ENCODE data around the gene PDK4. TPM values are rescaled to one million over a fixed set of nuclear protein-coding genes. Genes with fewer than 3 reads are reported as not detected.

PDK4 gene
- total RNA-seq, 1 donor from 2014 or later = 0.34 TPM

GRCh38 chr7:95581467-95581866 lies 14.8 kb downstream of the PDK4 start:
- Histone ChIP-seq H2AFZ (ENCODE audit: low read depth, low read length) (no peak overlapping the region), H3K27ac (ENCODE audit: low read depth, low read length) (no peak overlapping the region), H4K20me1 (ENCODE audit: insufficient read depth, low read length) (no peaks in the 10 kb centered on the region), H3K4me3 (ENCODE audit: insufficient read depth, low read depth, low read length) (no peak overlapping the region), H3K79me2 (ENCODE audit: insufficient read depth, low read length) (no peaks in the 10 kb centered on the region), H3K4me1 (ENCODE audit: insufficient read depth, low read length) (no peaks in the 10 kb centered on the region), H3K9ac (ENCODE audit: low read length) (no peak overlapping the region), H3K36me3 (ENCODE audit: insufficient read depth, low read length) (no peaks in the 10 kb centered on the region), H3K9me3 (ENCODE audit: insufficient read depth, low read depth, low read length) (no peaks in the 10 kb centered on the region), H3K4me2 (ENCODE audit: low read length) (no peak overlapping the region), H3K27me3 (ENCODE audit: insufficient read depth, low read length) (no peaks in the 10 kb centered on the region)
- DNase-seq (ENCODE audit: low read depth) (no peak), FAIRE-seq (no peak)
- TF ChIP-seq EZH2 (IDR thresholded peaks at IDR 0.05; ENCODE audit: insufficient read depth, low read length) (no peak), CTCF (IDR thresholded peaks at IDR 0.05; ENCODE audit: insufficient read depth, low read depth, low read length) (no peak)
- peaks cover 3% of the 10 kb centered on the region for H3K4me1 Mint-ChIP-seq (ENCODE audit: low read depth, unreplicated experiment)
- no peaks in the 10 kb centered on the region for H3K9me3 Mint-ChIP-seq (ENCODE audit: unreplicated experiment)
- H3K27me3 Mint-ChIP-seq (ENCODE audit: low read depth, unreplicated experiment) = no peaks in the 10 kb centered on the region
- H3K4me3 Mint-ChIP-seq (ENCODE audit: unreplicated experiment) = no peak overlapping the region
- H3K27ac Mint-ChIP-seq (ENCODE audit: unreplicated experiment) = no peak overlapping the region
- H3K36me3 Mint-ChIP-seq (ENCODE audit: low read depth, unreplicated experiment) = no peaks in the 10 kb centered on the region

- no peak overlapping the region for H3K4me3 Mint-ChIP-seq (ENCODE audit: unreplicated experiment)
- Histone ChIP-seq H3K27me3 (ENCODE audit: insufficient read depth, low read length) (no peaks in the 10 kb centered on the region), H3K9me3 (ENCODE audit: insufficient read depth, low read depth, low read length) (no peaks in the 10 kb centered on the region), H3K4me3 (ENCODE audit: insufficient read depth, low read depth, low read length) (no peak overlapping the region), H3K79me2 (ENCODE audit: insufficient read depth, low read length) (no peaks in the 10 kb centered on the region), H3K27ac (ENCODE audit: low read depth, low read length) (no peak overlapping the region), H3K9ac (ENCODE audit: low read length) (no peak overlapping the region), H3K4me1 (ENCODE audit: insufficient read depth, low read length) (no peaks in the 10 kb centered on the region), H4K20me1 (ENCODE audit: insufficient read depth, low read length) (no peaks in the 10 kb centered on the region), H3K36me3 (ENCODE audit: insufficient read depth, low read length) (no peaks in the 10 kb centered on the region), H3K4me2 (ENCODE audit: low read length) (no peak overlapping the region), H2AFZ (ENCODE audit: low read depth, low read length) (no peak overlapping the region)
- no peak overlapping the region for H3K27ac Mint-ChIP-seq (ENCODE audit: unreplicated experiment)
- peaks cover 3% of the 10 kb centered on the region for H3K4me1 Mint-ChIP-seq (ENCODE audit: low read depth, unreplicated experiment)
- DNase-seq (ENCODE audit: low read depth) = no peak
- H3K9me3 Mint-ChIP-seq (ENCODE audit: unreplicated experiment) = no peaks in the 10 kb centered on the region
- H3K36me3 Mint-ChIP-seq (ENCODE audit: low read depth, unreplicated experiment) = no peaks in the 10 kb centered on the region
- H3K27me3 Mint-ChIP-seq (ENCODE audit: low read depth, unreplicated experiment) = no peaks in the 10 kb centered on the region
- no peak for FAIRE-seq
- TF ChIP-seq EZH2 (IDR thresholded peaks at IDR 0.05; ENCODE audit: insufficient read depth, low read length) (no peak), CTCF (IDR thresholded peaks at IDR 0.05; ENCODE audit: insufficient read depth, low read depth, low read length) (no peak)
These were observed 17.0 kb downstream of the PDK4 start for GRCh38 chr7:95579318-95579717.

- H3K9me3 ChIP-seq (ENCODE audit: insufficient read depth, low read depth, low read length) = no peaks in the 10 kb centered on the region
- no peak for FAIRE-seq
- no peaks in the 10 kb centered on the region for H4K20me1 ChIP-seq (ENCODE audit: insufficient read depth, low read length)
- no peaks in the 10 kb centered on the region for H3K79me2 ChIP-seq (ENCODE audit: insufficient read depth, low read length)
- H3K4me1 Mint-ChIP-seq (ENCODE audit: low read depth, unreplicated experiment) = peaks cover 3% of the 10 kb centered on the region
- no peak for DNase-seq (ENCODE audit: low read depth)
- H3K4me2 ChIP-seq (ENCODE audit: low read length) = no peak overlapping the region
- no peak overlapping the region for H3K4me3 Mint-ChIP-seq (ENCODE audit: unreplicated experiment)
- H3K9ac ChIP-seq (ENCODE audit: low read length) = no peak overlapping the region
- H3K9me3 Mint-ChIP-seq (ENCODE audit: unreplicated experiment) = no peaks in the 10 kb centered on the region
- H3K27ac Mint-ChIP-seq (ENCODE audit: unreplicated experiment) = no peak overlapping the region
- H3K27ac ChIP-seq (ENCODE audit: low read depth, low read length) = no peak overlapping the region
- no peak for TF ChIP-seq EZH2 (IDR thresholded peaks at IDR 0.05; ENCODE audit: insufficient read depth, low read length)
- TF ChIP-seq CTCF (IDR thresholded peaks at IDR 0.05; ENCODE audit: insufficient read depth, low read depth, low read length) = no peak
- no peaks in the 10 kb centered on the region for H3K36me3 ChIP-seq (ENCODE audit: insufficient read depth, low read length)
- no peaks in the 10 kb centered on the region for H3K4me1 ChIP-seq (ENCODE audit: insufficient read depth, low read length)
- no peaks in the 10 kb centered on the region for H3K27me3 Mint-ChIP-seq (ENCODE audit: low read depth, unreplicated experiment)
- no peaks in the 10 kb centered on the region for H3K27me3 ChIP-seq (ENCODE audit: insufficient read depth, low read length)
- H3K36me3 Mint-ChIP-seq (ENCODE audit: low read depth, unreplicated experiment) = no peaks in the 10 kb centered on the region
- no peak overlapping the region for H3K4me3 ChIP-seq (ENCODE audit: insufficient read depth, low read depth, low read length)
- no peak overlapping the region for H2AFZ ChIP-seq (ENCODE audit: low read depth, low read length)
These were observed 17.9 kb downstream of the PDK4 start for GRCh38 chr7:95578299-95578855.
